Immature natural killer cell (primary cell): ENCODE measurements around the gene ZNF324. TPM values are rescaled to one million over a fixed set of nuclear protein-coding genes. Genes with fewer than 3 reads are reported as not detected.
A peak's percentile ranks its signal among the peaks of the same experiment; 100 is the strongest.

ENCODE experiments used
- DNase-seq, 3 donors: peaks; one replicate each; pipeline ENCODE4 v3.0.0; 2022; ENCODE audit warnings: mixed read lengths in 1 of 3
- H3K27ac Mint-ChIP-seq, 6 donors: one replicate each; pipeline ENCODE4 v1.8.0; 2020; ENCODE audit warnings: mixed read lengths in 6 of 6, mild to moderate bottlenecking in 5 of 6, inconsistent platforms in 4 of 6, moderate library complexity in 3 of 6
- H3K27me3 Mint-ChIP-seq, 3 donors: one replicate each; pipeline ENCODE4 v1.8.0; 2020 to 2021; ENCODE audit warnings: low read depth in 3 of 3, mild to moderate bottlenecking in 3 of 3, mixed read lengths in 3 of 3, moderate library complexity in 3 of 3, inconsistent platforms in 1 of 3
- H3K36me3 Mint-ChIP-seq, 3 donors: one replicate each; pipeline ENCODE4 v1.8.0; 2020; ENCODE audit warnings: mixed read lengths in 3 of 3, inconsistent platforms in 2 of 3, mild to moderate bottlenecking in 2 of 3
- H3K4me1 Mint-ChIP-seq, 2 donors: one replicate each; pipeline ENCODE4 v1.8.0; 2020; ENCODE audit warnings: inconsistent platforms in 2 of 2, mild to moderate bottlenecking in 2 of 2, mixed read lengths in 2 of 2, moderate library complexity in 1 of 2
- H3K4me3 Mint-ChIP-seq, 5 donors: one replicate each; pipeline ENCODE4 v1.8.0; 2020; ENCODE audit warnings: mild to moderate bottlenecking in 5 of 5, mixed read lengths in 5 of 5, inconsistent platforms in 3 of 5, moderate library complexity in 3 of 5
- H3K9me3 Mint-ChIP-seq, 6 donors: one replicate each; pipeline ENCODE4 v1.8.0; 2020; ENCODE audit warnings: mild to moderate bottlenecking in 6 of 6, mixed read lengths in 6 of 6, inconsistent platforms in 4 of 6, moderate library complexity in 3 of 6
- polyA plus RNA-seq, 3 donors: library from polyadenylated mRNA; unstranded; fragments of 300-500 nt; fragmentation: Illumina TruSeq; gene quantifications; one replicate each; pipeline ENCODE4 v1.2.3, GENCODE V29; 2021

ZNF324 gene
- polyA plus RNA-seq, 3 donors from 2014 or later = 5.8 to 13.8 (median 11.4) TPM

DNA sequence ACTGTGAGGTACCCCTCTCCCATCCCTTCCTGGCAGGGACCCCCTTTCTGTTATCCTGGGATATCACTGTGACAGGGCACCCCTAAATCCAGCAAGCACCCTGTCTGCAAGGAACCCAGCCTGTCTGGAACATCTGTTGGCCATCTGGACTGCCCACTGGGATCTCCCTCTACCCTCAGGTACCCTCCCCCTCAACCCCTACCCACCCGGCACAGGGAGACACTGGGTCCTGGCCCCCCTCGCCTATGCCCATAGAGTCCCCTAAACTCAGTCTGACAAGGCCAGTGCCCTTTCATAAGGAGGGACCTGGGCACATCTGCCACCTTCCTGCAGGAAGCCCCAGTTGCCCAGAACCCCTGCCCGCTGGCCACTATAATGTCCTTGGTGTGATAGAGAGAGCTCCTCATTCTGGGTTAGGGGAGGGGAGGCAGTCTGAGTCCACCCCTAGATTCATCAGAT, 47.7 kb downstream of the ZNF324 start:
- peak overlapping the region; percentile 54 to 83 (median 81) for H3K4me3 Mint-ChIP-seq
- peaks cover 23 to 35% of the 10 kb centered on the region in 2 donors for H3K4me1 Mint-ChIP-seq
- peaks cover 0 to 5% (median 4%) of the 10 kb centered on the region in 3 donors for H3K36me3 Mint-ChIP-seq
- peaks cover 4 to 14% (median 9%) of the 10 kb centered on the region in 3 donors for H3K27me3 Mint-ChIP-seq
- H3K9me3 Mint-ChIP-seq = no peaks in the 10 kb centered on the region
- no peak for DNase-seq
- peak overlapping the region in 5 of 6 donors; percentile 40 to 79 (median 62) for H3K27ac Mint-ChIP-seq

DNA sequence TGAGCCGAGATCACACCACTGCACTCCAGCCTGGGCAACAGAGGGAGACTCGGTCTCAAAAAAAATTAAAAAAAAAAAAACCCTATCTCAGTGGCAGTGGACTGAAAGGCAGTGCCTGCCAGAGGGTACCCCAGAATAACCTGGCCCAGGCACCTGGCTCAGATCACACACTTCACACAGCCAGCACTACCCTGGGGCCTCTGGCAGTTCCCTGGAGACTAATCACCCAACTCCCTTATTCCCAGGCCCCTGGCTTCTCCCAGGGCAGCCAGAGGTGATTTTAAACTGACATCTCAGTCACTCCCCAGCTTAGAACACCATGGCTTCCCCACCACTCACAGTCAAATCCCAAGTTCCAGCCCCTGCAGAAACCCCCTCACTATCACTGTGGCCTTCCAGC, 48.4 kb downstream of the ZNF324 start:
- Mint-ChIP-seq H3K4me3 (peak overlapping the region in 4 of 5 donors; percentile 16 to 57 (median 35)), H3K27me3 (peaks cover 10 to 19% (median 13%) of the 10 kb centered on the region in 3 donors), H3K4me1 (peaks cover 30 to 42% of the 10 kb centered on the region in 2 donors), H3K36me3 (peaks cover 0 to 5% (median 4%) of the 10 kb centered on the region in 3 donors), H3K27ac (peak overlapping the region in 4 of 6 donors; percentile 18 to 49 (median 41)), H3K9me3 (no peaks in the 10 kb centered on the region)
- no peak for DNase-seq

DNA sequence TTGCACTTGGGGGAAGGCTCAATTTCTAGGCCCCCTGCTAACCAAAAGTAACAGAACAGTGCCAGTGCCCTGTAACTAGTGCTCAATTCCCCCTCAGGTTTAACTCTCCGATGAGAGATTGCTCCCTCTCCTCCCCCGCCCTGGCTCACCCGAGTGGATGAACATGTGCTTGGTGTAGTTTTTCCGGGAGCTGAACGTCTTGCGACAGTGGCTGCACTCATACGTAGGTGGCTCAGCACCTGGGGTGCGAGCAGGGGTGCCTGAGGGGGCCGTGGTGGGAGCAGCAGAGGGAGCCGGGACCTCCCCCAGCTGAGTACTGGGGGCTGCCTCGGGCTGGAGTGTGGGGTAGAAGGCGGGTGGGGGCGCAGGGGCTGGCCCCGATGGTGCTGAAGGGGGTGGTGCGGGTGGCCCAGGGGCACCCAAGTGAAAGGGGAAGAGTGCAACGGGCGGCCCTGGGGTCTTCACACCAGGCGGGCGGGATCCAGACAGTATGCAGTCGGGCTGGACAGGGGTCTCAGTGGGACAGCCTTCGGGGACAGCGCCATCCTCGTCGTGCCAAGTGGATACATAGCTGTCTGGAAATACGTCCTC, 49.5 kb downstream of the ZNF324 start:
- Mint-ChIP-seq H3K9me3 (no peaks in the 10 kb centered on the region), H3K27ac (no peak overlapping the region), H3K4me1 (peaks cover 34 to 45% of the 10 kb centered on the region in 2 donors), H3K36me3 (peaks cover 0 to 5% (median 4%) of the 10 kb centered on the region in 3 donors), H3K4me3 (no peak overlapping the region), H3K27me3 (peaks cover 12 to 19% (median 13%) of the 10 kb centered on the region in 3 donors)
- DNase-seq = no peak

DNA sequence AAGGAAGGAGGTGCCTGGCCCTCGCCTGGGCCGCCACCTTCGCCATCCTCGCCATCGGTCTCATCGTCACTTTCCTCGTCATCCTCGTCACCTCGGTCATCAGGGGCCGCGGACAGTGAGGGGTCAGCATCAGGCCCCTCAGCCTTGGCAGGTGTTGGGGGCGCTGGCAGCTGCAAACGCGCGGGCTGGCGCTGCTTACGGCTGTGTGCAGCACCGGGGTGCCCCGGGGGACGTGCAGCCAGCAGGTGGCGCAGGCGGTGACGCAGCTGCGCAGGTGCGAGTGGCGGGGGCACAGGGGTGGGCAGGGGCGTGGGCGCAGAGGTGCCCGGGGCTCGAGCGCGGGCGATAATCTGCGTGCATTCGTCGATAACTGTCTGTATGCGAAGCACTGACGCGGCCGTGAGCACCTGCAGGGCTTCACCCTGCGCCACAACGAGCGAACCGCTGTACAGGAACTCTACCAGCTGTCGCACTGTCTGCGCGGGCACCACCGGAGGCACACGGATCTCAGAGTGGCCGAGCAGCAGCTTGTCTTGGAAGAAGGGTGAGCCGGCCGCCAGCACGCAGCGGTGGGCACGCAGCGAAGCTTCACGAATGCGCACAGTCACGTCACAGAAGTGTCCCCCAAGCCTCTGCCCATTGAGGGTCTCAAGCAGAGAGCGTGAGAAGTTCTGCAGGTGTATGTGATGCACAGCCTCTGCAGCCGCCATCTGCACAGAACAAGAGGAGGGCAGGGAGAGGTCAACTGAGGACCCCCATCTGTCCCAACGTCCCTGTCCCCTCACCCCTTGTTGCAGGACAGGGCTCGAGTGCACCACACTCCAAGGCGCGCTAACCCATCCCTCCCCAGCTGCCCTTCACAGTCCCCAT, 50.3 kb downstream of the ZNF324 start:
- Mint-ChIP-seq H3K36me3 (peaks cover 0 to 5% (median 4%) of the 10 kb centered on the region in 3 donors), H3K27me3 (peaks cover 12 to 19% (median 13%) of the 10 kb centered on the region in 3 donors), H3K9me3 (no peaks in the 10 kb centered on the region), H3K4me1 (peaks cover 34 to 45% of the 10 kb centered on the region in 2 donors), H3K27ac (peak overlapping the region in 1 of 6 donors; percentile 74), H3K4me3 (peak overlapping the region in 1 of 5 donors; percentile 27)
- DNase-seq = no peak

DNA sequence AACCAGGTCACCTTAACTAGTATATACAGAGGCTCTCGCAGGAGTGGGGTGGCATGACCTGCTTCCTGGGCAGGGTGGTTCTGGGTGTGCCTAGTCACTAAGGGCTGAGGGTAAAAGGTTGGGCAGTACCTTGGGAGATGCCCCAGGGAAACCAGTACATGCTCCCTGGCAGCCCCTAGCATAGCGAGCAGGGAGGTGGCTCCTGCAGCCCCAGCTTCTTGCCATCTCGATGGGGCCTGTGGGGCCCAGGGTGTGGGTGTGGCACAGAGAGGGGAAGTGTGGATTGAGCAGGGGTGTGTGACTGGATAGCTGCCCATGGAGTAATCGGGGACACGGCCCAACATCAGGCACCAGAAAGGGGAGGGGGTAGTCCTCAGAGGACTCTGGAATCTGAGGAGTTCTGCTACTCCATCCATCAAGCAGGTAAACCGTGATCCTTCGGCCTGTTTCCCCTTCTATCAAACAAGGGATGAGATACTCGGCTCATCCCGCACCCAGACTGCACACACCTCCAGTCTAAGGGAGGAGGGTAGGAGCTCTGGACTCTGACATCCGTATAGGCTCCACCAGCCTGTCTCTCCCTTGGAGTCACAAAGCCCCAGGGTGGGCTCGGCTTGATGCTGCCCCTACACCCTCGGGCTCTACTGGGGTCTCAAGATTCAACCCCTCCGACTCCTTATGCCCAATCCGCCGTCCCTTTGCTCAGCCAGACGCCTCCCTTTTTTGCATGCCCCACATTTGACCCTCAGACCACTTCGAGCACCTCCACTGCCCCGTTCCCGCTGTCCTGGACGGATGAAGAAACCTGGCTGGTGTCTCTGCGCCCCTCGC, 51.6 kb downstream of the ZNF324 start:
- peaks cover 12 to 17% (median 13%) of the 10 kb centered on the region in 3 donors for H3K27me3 Mint-ChIP-seq
- H3K27ac Mint-ChIP-seq = peak overlapping the region; percentile 96 to 99 (median 97)
- peaks cover 0 to 5% (median 4%) of the 10 kb centered on the region in 3 donors for H3K36me3 Mint-ChIP-seq
- H3K4me3 Mint-ChIP-seq = peak overlapping the region; percentile 91 to 96 (median 91)
- no peak for DNase-seq
- H3K9me3 Mint-ChIP-seq = no peaks in the 10 kb centered on the region
- peaks cover 34 to 45% of the 10 kb centered on the region in 2 donors for H3K4me1 Mint-ChIP-seq

DNA sequence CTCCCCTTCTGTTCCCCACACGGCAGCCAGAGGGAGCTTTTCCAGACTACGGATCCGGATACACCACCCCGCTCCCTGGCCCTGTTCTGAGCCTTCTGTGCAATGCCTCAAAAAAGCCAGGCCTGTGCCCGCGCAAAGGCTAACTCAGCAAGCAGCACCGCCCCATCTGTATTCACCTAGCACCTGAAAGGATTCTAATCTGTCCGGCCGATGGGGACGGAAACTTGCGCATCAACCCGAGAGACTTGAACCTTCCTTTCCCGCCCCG, 52.1 kb downstream of the ZNF324 start:
- H3K27me3 Mint-ChIP-seq = peaks cover 12 to 15% (median 13%) of the 10 kb centered on the region in 3 donors
- peak overlapping the region; percentile 91 to 96 (median 91) for H3K4me3 Mint-ChIP-seq
- peaks cover 0 to 5% (median 4%) of the 10 kb centered on the region in 3 donors for H3K36me3 Mint-ChIP-seq
- H3K9me3 Mint-ChIP-seq = no peaks in the 10 kb centered on the region
- H3K4me1 Mint-ChIP-seq = peaks cover 32 to 42% of the 10 kb centered on the region in 2 donors
- H3K27ac Mint-ChIP-seq = peak overlapping the region; percentile 96 to 99 (median 97)
- peak in 1 of 3 donors; percentile 38 for DNase-seq

DNA sequence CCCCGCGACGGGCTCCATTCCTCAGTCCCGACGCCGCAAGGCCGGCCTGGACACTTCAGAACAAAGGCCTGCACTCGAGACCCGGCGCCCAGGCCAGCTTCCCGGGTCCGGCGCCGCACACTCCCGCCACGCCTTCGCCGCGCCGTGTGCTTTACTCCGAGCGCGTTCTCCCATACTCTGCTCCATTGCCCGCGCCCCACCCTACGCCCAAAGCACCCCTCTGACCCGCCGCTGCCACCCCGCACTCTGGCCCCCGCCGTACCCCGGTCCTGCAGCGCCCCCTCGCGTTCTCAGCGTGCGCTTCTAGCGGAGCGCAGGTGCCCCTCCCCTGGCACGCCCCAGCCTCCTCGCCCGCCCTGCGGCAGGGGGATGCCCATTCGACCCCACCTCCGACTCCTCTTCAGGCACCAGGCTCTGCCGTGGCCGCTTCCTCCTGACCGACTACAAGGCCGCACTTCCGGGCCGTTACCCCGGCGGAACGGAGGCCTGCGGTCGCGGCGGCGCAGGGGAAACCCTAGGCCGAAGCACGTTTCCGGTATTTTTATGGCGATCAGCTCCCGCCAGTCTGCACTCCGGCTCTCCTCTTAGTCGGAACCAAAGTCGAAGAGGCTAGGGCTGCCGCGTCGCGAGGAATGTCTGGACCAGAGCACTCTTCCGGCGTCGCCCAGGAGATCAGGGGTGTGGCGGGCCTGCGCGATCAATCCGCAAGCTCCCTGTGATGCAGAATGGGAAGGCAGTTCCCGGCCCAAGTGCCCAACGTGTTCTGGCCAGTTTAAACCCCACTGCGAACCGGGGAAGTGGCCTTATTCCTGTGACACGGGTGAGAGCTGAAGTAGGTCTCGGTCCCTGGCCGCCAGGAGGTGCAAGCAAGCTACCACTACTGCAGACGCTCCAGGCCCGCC, 52.7 kb downstream of the ZNF324 start, which contains the start of gene ZBTB45:
Gene ZBTB45 (minus strand): TSS at position 456 of the 902 bp plus-strand sequence. CDS start 2,137 bp downstream, outside the sequence.
- Mint-ChIP-seq H3K9me3 (no peaks in the 10 kb centered on the region), H3K4me1 (peaks cover 29 to 37% of the 10 kb centered on the region in 2 donors), H3K27ac (peak within 1 kb of the TSS; percentile 96 to 99 (median 97)), H3K27me3 (peaks cover 12 to 13% (median 12%) of the 10 kb centered on the region in 3 donors), H3K36me3 (peaks cover 0 to 5% (median 4%) of the 10 kb centered on the region in 3 donors), H3K4me3 (peak within 1 kb of the TSS; percentile 91 to 96 (median 91))
- DNase-seq = peak; percentile 91 to 93 (median 93)

DNA sequence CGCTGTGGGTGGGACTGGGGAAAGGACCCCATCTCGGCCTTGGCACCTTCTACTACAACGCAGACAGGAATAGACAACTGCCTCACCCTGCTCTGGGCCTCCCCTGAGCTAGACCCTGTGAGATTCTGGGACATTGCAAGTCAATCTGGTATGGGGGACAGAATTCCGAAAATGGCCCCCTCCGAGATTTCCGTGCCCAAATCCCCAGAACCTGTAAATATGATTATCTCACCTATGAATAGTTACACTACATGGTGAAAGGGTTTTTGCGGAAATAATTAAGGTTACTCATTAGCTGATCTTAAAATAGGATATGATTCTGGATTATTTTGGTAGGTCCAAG, 53.3 kb downstream of the ZNF324 start:
- Mint-ChIP-seq H3K4me1 (peaks cover 29 to 37% of the 10 kb centered on the region in 2 donors), H3K27ac (peak overlapping the region; percentile 96 to 99 (median 97)), H3K9me3 (no peaks in the 10 kb centered on the region), H3K36me3 (peaks cover 0 to 5% (median 4%) of the 10 kb centered on the region in 3 donors), H3K4me3 (peak overlapping the region; percentile 91 to 96 (median 91)), H3K27me3 (peaks cover 12% of the 10 kb centered on the region in 3 donors)
- no peak for DNase-seq

DNA sequence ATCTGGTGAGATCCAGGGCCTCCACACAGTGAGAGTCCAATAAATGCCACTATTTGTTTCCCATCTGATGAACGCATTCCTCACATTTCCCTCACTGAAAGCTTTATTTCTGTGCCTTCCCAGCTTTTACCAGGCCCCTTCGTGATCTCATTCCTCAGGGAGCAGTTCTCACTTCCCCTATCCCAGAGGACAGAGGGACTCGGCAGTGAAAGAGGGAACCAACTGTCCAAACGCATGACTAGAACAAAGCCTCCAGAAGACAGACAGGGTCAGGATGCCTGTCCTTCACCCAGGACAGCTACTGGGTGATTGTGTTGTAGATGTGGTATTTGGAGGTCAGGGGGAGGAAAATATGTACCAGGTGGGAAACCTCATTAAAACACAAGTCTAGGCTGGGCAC, 54.8 kb downstream of the ZNF324 start:
- DNase-seq = no peak
- Mint-ChIP-seq H3K9me3 (no peaks in the 10 kb centered on the region), H3K4me3 (peak overlapping the region in 3 of 5 donors; percentile 31 to 60 (median 49)), H3K27me3 (peaks cover 10 to 12% (median 11%) of the 10 kb centered on the region in 3 donors), H3K27ac (peak overlapping the region in 2 of 6 donors; percentile 76 to 78), H3K4me1 (peaks cover 29 to 30% of the 10 kb centered on the region in 2 donors), H3K36me3 (peaks cover 0 to 4% (median 0%) of the 10 kb centered on the region in 3 donors)

DNA sequence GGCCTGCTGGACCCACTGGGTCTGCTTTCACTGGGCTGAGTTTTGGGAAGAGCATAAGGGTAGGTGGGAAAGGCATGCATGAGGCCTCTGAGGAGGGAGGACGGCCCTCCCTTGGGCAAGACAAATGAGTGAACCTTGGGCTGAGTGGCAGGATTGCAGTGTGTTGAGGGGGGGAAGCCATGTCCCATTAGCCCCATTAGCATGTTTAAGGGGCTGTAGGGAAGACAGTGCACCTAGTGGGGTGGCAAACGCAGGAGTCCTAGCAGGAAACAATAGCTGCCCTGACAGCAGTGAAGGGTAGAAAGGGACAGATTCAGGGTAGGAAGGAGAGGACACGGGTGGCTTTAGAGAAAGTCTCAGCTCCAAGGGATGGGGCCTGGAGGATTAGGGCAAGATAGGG, 55.8 kb downstream of the ZNF324 start:
- peaks cover 0 to 4% (median 0%) of the 10 kb centered on the region in 3 donors for H3K36me3 Mint-ChIP-seq
- H3K4me3 Mint-ChIP-seq = no peak overlapping the region
- peaks cover 10 to 12% (median 11%) of the 10 kb centered on the region in 3 donors for H3K27me3 Mint-ChIP-seq
- peaks cover 27 to 29% of the 10 kb centered on the region in 2 donors for H3K4me1 Mint-ChIP-seq
- no peaks in the 10 kb centered on the region for H3K9me3 Mint-ChIP-seq
- H3K27ac Mint-ChIP-seq = peak overlapping the region in 2 of 6 donors; percentile 37 to 78
- no peak for DNase-seq
